SH-SY5Y (cell line): Measurements from ENCODE around the gene RNF26.

Experiments used
- GATA2 ChIP-seq: IDR thresholded peaks from 2 replicates; pipeline ENCODE4 v1.6.1; 2011; ENCODE audit warnings: mild to moderate bottlenecking, low read depth, low read length
- GATA3 ChIP-seq: IDR thresholded peaks from 2 replicates; pipeline ENCODE4 v1.6.1; 2011; ENCODE audit warnings: low read depth, mild to moderate bottlenecking, low read length, moderate library complexity

The RNF26 gene

DNA sequence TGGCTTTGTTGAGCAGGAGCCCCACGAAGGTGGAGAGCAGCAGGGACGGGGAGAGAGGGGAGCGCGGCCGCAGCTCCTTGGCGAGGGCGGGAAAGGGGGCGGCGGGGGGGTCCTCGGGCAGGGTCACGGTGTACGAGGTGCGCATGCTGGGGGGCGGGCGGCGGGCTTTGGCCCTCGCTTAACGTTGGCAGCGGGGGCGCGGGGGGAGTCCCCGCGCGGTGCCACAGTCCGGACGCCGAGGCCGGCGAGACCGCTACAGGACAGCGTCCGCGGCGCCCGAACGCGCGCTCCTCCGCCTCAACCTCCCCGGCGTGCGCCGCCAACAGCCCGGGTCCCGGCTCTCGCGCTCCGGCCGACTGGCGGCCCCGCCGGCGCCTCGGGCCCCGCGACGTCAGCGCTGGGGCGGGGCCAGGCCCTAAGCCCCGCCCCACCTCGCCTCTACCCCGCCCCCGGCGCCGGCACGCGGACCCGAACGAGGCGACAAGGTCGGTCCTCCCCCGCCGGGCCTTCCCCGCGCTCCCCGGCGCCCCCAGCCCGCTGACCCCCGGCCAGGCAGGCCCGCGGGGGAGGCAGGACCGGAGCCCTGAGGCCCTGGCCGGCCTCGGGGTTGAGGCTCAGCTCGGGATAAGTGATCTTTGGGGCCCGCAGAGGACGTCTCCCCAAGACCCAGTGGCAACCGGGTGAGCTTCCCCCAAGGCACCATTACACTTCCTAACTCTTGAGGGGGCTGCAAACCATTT, 29.7 kb downstream of the RNF26 start:
- TF ChIP-seq GATA3 (no peak), GATA2 (no peak)

DNA sequence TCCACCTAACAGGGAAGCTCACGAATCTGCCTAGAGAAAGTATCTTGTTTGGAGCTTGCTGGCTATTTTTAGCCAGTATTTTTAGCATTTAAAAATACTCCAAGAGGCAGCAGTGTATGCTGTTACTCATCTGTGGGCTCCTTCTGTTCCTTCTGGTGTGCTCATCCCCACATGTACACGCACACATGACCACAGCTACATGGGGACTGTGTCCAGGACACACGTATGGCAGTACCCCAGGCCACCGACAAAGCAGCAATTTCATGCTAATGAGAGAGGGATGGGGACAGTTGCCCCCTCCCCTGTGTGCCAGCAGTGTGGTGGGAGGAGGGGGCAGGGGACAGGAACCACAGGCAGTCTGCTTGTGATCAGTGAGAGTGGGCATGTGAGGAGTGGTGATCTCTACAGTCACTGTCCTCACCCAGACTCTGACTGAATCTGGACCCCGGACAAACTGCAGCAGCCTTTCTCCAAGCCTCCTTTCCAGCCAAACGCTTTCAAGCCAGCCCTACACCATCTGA, 30.8 kb downstream of the RNF26 start:
- no peak for TF ChIP-seq GATA2
- no peak for TF ChIP-seq GATA3

DNA sequence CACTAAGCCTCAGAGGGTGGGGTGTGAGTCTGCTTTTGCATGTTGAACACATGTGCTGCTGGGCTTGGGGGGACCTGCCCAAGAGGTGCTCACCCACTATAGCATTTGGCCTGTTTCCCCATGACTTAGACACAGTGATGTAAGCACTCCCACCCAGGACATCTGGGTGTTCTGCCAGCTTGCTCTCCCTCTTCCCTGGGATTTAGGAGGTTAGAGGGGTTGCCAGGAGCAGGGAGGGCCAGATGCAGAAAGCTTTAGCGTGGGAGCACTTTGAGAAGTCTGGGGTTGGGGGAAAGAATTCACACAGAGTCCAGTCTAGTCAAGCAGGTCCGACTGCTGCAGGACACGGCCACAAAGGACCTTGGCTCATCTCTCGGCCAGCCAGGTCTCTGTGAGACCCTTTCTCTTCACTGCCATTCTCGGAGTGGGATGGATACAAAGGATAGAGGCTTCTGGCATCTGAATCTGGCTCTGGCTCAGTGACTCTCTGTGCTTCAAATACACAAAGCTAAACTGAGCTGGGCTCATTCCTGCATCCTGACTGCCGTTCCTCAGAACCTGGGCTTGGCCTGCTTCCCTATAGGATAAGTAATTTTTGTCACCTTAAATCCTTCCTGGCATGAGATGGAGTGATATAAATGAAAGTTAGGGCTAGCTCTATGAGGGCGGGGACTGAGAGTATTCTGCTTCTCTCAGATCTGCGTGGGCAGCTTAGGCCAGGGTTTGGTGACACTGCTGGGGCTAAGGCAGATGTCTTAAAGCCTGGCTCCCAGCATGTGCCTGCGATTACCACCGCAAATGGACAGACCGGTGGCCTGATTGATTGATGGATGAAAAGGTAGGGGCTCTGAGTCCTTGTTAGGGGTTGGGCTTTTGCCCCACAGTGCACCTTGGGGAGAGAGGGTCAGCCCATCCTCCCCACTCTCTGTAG, 32.6 kb downstream of the RNF26 start:
- TF ChIP-seq GATA3 = no peak
- no peak for TF ChIP-seq GATA2

DNA sequence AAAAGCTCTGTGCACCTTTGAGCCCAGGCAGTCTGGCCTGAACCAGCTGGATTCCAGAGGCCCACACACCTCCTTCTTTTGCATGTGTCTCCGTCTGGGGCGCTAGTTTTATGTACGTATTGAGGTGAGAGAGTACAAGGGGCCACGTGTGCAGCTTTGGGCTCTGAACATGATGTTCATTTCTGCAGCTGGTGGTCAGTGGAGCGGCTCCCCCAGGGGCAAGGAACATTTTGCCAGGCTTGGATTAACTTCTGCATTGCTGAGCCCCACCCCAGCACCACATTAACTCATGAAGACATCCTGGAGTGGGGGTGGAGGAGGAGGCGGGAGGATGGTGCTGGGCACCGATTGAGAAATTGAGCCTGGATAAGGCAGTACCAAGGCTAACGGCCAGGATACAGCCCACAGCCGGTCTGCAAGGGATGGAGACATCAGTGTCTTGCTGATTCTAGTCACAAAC, 33.4 kb downstream of the RNF26 start:
- no peak for TF ChIP-seq GATA2
- no peak for TF ChIP-seq GATA3

DNA sequence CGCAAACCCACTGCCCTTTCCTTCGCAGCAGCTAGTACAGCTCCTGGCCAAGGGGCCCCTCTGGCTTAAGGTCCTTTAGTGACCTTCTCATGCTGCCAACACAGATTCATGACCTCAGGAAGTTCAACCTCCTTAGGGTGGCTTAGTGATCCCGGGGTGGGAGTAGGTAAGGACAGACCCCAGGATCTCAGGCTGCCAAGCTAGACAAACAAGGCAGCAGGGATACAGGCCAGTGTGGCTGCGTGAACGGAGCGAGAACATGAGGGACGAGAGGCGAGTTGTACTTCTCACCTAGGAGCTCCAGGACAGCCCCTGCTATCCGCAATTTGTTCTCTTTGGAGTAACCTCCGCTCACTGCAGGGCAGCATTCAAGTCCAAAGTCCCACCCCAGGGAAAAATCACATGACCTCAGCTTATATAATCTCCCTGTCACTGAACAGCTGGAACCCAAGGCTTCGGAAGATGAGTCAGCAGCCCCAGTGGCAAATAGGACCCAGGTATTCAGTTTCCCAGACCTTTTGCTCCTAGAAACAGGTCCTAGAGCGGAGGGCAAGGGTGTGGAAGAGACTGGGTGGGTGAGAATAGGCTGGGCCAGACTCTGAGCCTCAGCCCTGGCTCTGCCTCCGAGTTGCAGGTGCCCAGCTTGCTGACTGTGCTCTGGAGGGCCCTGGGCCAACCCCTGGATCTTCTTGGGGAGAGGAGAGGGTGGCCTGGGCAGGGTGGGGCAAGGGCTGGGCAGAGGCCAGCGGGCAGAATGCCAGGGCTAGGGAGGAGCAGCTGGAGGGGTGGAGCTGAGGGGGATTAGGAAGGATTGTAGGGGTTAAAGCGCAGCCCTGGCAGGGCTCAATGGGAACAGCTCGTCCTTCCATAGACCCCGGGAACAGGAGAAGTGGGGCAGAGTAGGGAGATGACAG, 34.1 kb downstream of the RNF26 start:
- TF ChIP-seq GATA3 = no peak
- no peak for TF ChIP-seq GATA2

DNA sequence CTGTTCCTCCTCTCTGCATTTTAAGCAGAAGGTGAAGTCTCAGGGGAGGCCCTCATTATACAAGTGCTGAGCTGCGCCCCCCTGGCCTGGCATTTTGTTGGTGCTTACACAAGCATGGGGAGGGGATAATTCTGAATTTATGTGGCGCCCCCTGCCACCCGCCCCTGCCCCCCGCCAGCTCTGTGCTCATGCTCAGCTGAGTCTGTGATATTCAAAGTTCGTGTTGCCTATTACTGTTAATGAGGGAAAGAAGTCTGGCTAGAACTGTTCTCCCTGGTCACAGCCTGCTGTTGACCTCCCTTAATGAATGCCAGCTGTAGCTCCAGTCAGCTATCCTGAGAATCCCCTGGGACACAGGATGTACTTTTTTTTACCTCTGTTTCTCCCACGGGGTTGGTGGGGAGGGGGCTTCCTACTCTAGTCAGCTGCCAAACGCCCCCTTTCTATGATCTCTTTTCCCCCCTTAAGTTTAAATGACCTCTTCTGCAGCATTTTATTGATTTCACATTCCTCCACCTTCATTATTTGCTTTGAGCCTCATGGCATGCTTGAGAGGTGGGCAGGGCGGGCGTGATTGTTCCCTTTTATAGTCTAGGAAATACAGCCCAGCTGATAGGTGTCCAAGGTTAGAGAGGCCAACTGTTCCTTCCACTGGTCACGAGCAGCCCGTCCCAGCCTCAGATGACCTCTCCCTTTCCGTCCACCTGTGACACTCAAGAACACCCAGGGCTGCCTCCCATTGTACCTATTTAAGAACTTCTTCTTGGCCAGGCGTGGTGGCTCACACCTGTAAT, 35.0 kb downstream of the RNF26 start:
- TF ChIP-seq GATA3 = no peak
- no peak for TF ChIP-seq GATA2

DNA sequence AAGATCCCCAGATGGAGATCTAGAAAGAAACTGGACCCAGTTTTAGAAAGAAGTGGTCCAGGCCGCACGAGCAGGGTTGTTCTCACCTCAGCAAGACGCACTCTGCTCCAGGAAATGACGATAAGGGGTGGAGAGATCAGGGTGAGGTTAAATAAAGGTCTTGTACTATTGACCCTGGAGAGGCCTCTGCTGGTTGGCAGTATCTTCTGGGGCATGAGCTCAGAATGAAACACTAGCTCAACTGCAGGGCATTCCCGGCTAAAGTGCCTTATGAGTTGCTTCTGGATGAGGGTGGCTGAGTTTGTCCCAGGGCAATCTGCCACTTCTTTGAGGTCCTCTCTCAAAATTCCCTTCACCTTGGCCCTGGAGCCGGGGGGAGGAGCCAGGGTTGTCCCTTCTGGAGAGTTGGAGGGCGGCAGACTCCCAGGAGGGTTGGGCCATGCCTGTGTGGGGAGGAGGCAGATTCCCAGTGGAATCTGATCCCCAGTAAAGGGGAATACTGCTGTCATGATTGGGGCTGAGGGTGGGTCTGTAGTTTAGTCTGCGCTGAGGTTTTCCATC, 36.2 kb downstream of the RNF26 start:
- no peak for TF ChIP-seq GATA3
- TF ChIP-seq GATA2 = no peak

DNA sequence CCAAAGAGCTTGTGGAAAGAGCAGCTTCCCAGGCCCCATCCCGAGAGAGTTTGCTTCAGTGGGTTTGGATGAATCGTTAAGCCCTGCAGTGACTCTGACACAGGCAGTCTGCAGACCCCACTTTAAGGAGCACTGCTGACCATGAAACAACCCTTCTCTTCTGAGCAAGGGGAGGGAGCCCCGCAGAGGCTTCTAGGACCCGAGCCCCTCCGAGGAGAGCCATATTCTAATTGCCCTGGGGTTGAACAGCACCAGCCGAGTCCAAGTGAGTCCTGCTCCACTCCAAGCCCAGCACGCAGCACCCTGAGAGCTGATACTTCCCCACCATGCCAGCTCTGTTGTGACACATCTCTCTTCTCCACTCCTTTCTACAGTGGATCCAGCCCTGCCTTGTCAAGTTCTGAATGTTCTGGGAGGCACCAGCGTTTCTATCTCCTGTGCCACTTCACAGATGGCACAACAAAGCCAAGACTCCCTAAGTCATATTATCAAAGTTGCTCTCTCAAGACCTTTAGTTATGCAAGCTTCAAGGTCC, 36.8 kb downstream of the RNF26 start:
- TF ChIP-seq GATA2 (no peak), GATA3 (no peak)

DNA sequence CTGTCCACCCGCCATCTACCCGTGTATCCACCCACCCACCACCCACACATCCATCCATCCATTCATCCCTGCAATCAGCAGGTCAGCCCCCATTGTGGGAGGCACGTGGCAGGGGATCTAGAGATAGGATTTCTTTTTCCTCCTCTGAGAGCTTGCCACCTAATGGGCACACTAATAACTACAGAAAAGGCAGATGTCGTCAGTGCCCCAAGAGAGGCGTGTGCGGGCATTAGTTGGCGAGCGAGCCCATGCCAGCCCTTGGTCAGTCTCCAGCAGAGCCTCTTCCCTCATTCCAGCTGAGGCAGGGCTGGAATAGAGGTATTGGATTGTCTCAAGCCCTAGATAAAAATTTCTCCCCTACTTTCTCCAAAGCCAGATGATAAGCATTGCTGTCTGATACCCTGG, 37.5 kb downstream of the RNF26 start:
- TF ChIP-seq GATA2 (no peak), GATA3 (no peak)

DNA sequence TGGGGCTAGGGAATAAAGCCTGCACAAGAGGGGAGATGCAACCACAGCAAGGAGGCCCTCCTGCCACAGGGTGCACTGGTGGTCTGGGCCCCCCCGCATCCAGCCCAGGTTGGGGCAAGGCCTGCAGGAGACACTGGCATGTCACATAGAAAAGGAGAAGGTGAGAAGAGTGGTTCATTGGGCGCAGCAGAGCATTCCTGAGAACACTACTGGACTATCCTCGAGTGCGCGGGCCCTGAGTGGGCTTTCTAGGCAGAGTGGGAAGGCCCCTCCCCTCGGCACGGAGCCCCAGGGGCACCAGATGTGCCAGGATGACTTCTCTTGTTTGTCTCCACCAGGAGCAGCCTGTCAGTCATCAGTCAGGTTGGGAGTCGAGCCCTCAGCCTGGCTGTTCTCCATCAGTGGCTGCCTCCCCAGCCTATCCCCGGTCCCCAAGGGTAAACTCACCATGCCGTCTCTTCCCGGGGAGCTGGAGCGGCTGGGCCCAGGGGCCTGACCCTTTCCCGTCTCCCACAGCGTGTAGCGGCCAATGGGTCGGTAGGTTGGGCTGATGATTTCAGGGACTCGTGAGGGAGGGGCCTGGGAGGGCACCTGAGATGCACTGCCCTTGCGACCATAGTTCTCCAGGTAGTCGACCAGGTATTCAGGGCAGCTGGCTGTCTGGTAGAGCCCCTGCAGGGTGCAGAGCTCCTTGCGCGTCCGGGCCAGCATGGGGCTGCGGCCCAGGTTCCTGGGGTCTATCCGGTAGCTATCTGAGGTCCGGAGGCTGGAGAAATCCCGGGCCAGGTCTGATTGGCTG, 38.1 kb downstream of the RNF26 start:
- TF ChIP-seq GATA3 (no peak), GATA2 (no peak)

DNA sequence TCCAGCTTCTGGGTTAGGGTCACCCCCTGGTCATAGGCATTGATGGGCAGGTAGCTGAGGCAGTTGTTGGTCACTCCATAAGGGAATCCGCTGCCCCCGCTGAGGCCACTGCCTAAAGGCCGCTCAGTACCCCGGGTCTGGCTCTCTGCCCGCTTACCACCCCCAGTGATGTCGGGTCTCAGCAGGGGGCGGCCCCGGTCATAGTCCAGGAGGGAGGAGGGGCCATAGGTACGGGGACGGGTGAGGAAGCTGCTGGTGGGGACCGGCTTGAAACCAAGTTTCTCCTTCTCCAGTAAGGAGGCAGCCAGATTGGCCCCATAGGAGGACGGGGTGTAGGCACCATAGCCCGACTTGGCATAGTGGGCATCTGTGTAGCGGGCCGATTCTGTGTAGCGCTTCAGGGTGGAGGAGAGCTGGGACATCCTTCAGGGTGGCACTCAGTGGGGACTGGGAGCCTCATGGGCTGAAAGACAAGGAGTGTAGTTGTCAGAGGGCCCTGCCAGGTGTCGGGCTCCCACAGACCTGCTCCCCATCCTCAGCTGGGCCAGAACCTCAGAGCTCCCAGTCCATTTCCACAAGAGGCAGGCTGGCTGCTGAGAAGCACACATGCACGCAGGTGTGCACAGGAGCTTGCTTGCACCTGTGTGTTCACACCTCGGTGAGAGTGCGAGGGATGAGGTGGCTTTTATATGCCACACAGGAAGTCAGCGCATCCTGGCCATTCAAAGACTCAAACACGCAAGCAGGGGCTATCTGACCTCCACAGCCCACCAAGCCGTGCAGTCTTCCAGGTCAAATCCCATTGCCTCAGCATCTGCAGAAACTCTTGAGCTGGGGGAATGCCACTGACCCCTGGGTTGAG, 39.0 kb downstream of the RNF26 start:
- TF ChIP-seq GATA2 = no peak
- TF ChIP-seq GATA3 = no peak
